H9 (cell line): ENCODE data around the gene INPP5A. TPM values are rescaled to one million over a fixed set of nuclear protein-coding genes. Genes with fewer than 3 reads are reported as not detected.

Experiments
- DNase-seq: peaks from one replicate; pipeline ENCODE4 v3.0.0-alpha.2; 2017
- H2AFZ ChIP-seq: one replicate; pipeline ENCODE4 v1.6.1; 2013; ENCODE audit warnings: mild to moderate bottlenecking, low read length, control low read depth, moderate library complexity
- H2AK5ac ChIP-seq: 2 replicates; pipeline ENCODE4 v1.6.1; 2013; ENCODE audit warnings: low read length, control low read depth, mixed read lengths; ENCODE audit not compliant: insufficient read length
- H2BK120ac ChIP-seq: one replicate; pipeline ENCODE4 v1.6.1; 2013; ENCODE audit warnings: low read depth, mild to moderate bottlenecking, low read length, control low read depth, inconsistent platforms; ENCODE audit not compliant: poor library complexity, severe bottlenecking
- H2BK12ac ChIP-seq: 2 replicates; pipeline ENCODE4 v1.6.1; 2013; ENCODE audit warnings: low read length, control low read depth, mixed read lengths, low read depth; ENCODE audit not compliant: insufficient read length
- H2BK15ac ChIP-seq: 2 replicates; pipeline ENCODE4 v1.6.1; 2013; ENCODE audit warnings: low read depth, low read length, control low read depth
- H2BK20ac ChIP-seq: one replicate; pipeline ENCODE4 v1.6.1; 2013; ENCODE audit warnings: low read depth, mild to moderate bottlenecking, low read length, control low read depth, inconsistent platforms; ENCODE audit not compliant: poor library complexity, severe bottlenecking
- H2BK5ac ChIP-seq: 2 replicates; pipeline ENCODE4 v1.6.1; 2013; ENCODE audit warnings: low read length, control low read depth, mixed read lengths; ENCODE audit not compliant: insufficient read length
- H3K14ac ChIP-seq: 2 replicates; pipeline ENCODE4 v1.6.1; 2013; ENCODE audit warnings: low read length, control low read depth; ENCODE audit not compliant: insufficient read depth
- H3K18ac ChIP-seq: 2 replicates; pipeline ENCODE4 v1.6.1; 2013; ENCODE audit warnings: low read depth, mild to moderate bottlenecking, mixed read lengths, low read length, control low read depth; ENCODE audit not compliant: insufficient read length
- H3K23ac ChIP-seq: 2 replicates; pipeline ENCODE4 v1.6.1; 2013; ENCODE audit warnings: low read length, control low read depth, mixed read lengths, low read depth; ENCODE audit not compliant: insufficient read length
- H3K23me2 ChIP-seq: 2 replicates; pipeline ENCODE4 v1.6.1; 2013; ENCODE audit warnings: low read depth, mild to moderate bottlenecking, mixed read lengths, low read length, control low read depth; ENCODE audit not compliant: insufficient read length, poor library complexity, severe bottlenecking
- H3K27ac ChIP-seq: 2 replicates; pipeline ENCODE4 v1.5.1; 2013; ENCODE audit warnings: low read length, control low read depth, mixed read lengths, low read depth; ENCODE audit not compliant: insufficient read length
- H3K27me3 ChIP-seq: 2 replicates; pipeline ENCODE4 v1.6.1; 2013; ENCODE audit warnings: low read length, control low read depth, inconsistent platforms; ENCODE audit not compliant: insufficient read depth
- H3K4ac ChIP-seq: 2 replicates; pipeline ENCODE4 v1.6.1; 2013; ENCODE audit warnings: low read depth, mild to moderate bottlenecking, control low read depth, inconsistent platforms, low read length, moderate library complexity
- H3K4me1 ChIP-seq: 2 replicates; pipeline ENCODE4 v1.6.1; 2013; ENCODE audit warnings: low read length, control low read depth, inconsistent platforms; ENCODE audit not compliant: insufficient read depth
- H3K4me2 ChIP-seq: 2 replicates; pipeline ENCODE4 v1.6.1; 2013; ENCODE audit warnings: low read length, control low read depth, mixed read lengths; ENCODE audit not compliant: insufficient read length, insufficient read depth
- H3K56ac ChIP-seq: 2 replicates; pipeline ENCODE4 v1.6.1; 2013; ENCODE audit warnings: low read depth, mild to moderate bottlenecking, mixed read lengths, low read length, control low read depth; ENCODE audit not compliant: insufficient read length
- H3K79me1 ChIP-seq: 2 replicates; pipeline ENCODE4 v1.6.1; 2013; ENCODE audit warnings: low read depth, mild to moderate bottlenecking, moderate library complexity, low read length, control low read depth, inconsistent platforms; ENCODE audit not compliant: insufficient read depth, poor library complexity, severe bottlenecking
- H3K79me2 ChIP-seq: 2 replicates; pipeline ENCODE4 v1.6.1; 2013; ENCODE audit warnings: low read length, control low read depth, inconsistent platforms; ENCODE audit not compliant: insufficient read depth
- H3K9ac ChIP-seq: 2 replicates; pipeline ENCODE4 v1.6.1; 2013; ENCODE audit warnings: low read length, control low read depth, mixed read lengths; ENCODE audit not compliant: insufficient read length; ENCODE audit errors: extremely low read depth
- H3K9me3 ChIP-seq: one replicate; pipeline ENCODE4 v1.6.1; 2013; ENCODE audit warnings: low read depth, low read length, inconsistent platforms; ENCODE audit not compliant: control insufficient read depth
- H3T11ph ChIP-seq: one replicate; pipeline ENCODE4 v1.6.1; 2013; ENCODE audit warnings: mild to moderate bottlenecking, low read length, control low read depth, inconsistent platforms
- H4K20me1 ChIP-seq: one replicate; pipeline ENCODE4 v1.6.1; 2013; ENCODE audit not compliant: control insufficient read depth, insufficient read length, insufficient read depth
- H4K5ac ChIP-seq: 2 replicates; pipeline ENCODE4 v1.6.1; 2013; ENCODE audit warnings: low read depth, mild to moderate bottlenecking, mixed read lengths, low read length, control low read depth; ENCODE audit not compliant: insufficient read length
- H4K8ac ChIP-seq: replicated peaks from 2 replicates; pipeline ENCODE4 v1.6.1; 2013; ENCODE audit warnings: low read length, control low read depth, mixed read lengths, low read depth; ENCODE audit not compliant: insufficient read length
- H4K91ac ChIP-seq: 2 replicates; pipeline ENCODE4 v1.6.1; 2013; ENCODE audit warnings: low read depth, mild to moderate bottlenecking, moderate library complexity, mixed read lengths, low read length, control low read depth; ENCODE audit not compliant: insufficient read length
- H3K27ac Mint-ChIP-seq, 3 experiments: 2 replicates in 2 of 3; 3 replicates in 1 of 3; pipeline ENCODE4 v1.8.0; 2020 to 2021; ENCODE audit warnings: mixed read lengths in 3 of 3, mild to moderate bottlenecking in 1 of 3, moderate library complexity in 1 of 3
- H3K27me3 Mint-ChIP-seq: 2 replicates; pipeline ENCODE4 v1.8.0; 2021; ENCODE audit warnings: low read depth, mild to moderate bottlenecking, moderate library complexity, mixed read lengths
- H3K36me3 Mint-ChIP-seq, 3 experiments: 2 replicates in 2 of 3; 3 replicates in 1 of 3; pipeline ENCODE4 v1.8.0; 2020 to 2021; ENCODE audit warnings: low read depth in 3 of 3, mixed read lengths in 3 of 3; ENCODE audit not compliant: insufficient read depth in 1 of 3
- H3K4me1 Mint-ChIP-seq, 2 experiments: 2 replicates each; pipeline ENCODE4 v1.8.0; 2020; ENCODE audit warnings: mixed read lengths in 2 of 2
- H3K4me3 Mint-ChIP-seq, 2 experiments: 2 replicates in 1 of 2; 3 replicates in 1 of 2; pipeline ENCODE4 v1.8.0; 2020 to 2021; ENCODE audit warnings: mild to moderate bottlenecking in 2 of 2, mixed read lengths in 2 of 2, moderate library complexity in 1 of 2
- H3K9me3 Mint-ChIP-seq, 2 experiments: 2 replicates in 1 of 2; 3 replicates in 1 of 2; pipeline ENCODE4 v1.8.0; 2020; ENCODE audit warnings: mild to moderate bottlenecking in 2 of 2, mixed read lengths in 2 of 2, moderate library complexity in 1 of 2
- WGBS: extraction: QIAGEN DNeasy Blood & Tissue Kit; methylation state at CpG from one replicate; pipeline ENCODE4 v1.1.7; 2013; ENCODE audit warnings: missing lambda C conversion rate, low lambda C conversion rate, mixed read lengths; ENCODE audit not compliant: insufficient read length; ENCODE audit errors: extremely low coverage; 5-methylcytosine and 5-hydroxymethylcytosine counted together
- total RNA-seq: library from RNA; stranded (reverse); gene quantifications from 2 replicates; pipeline ENCODE4 v1.2.1, GENCODE V29; 2021
- TF ChIP-seq, protein P1 (sequence below): fragments of 200-600 bp; sonication (generic); conservative IDR thresholded peaks from 3 replicates; pipeline ENCODE4 v1.8.0; 2021; ENCODE audit warnings: antibody characterized with exemption, mild to moderate bottlenecking

Gene INPP5A
- total RNA-seq, 1 experiment from 2014 or later: 17.7 TPM

DNA sequence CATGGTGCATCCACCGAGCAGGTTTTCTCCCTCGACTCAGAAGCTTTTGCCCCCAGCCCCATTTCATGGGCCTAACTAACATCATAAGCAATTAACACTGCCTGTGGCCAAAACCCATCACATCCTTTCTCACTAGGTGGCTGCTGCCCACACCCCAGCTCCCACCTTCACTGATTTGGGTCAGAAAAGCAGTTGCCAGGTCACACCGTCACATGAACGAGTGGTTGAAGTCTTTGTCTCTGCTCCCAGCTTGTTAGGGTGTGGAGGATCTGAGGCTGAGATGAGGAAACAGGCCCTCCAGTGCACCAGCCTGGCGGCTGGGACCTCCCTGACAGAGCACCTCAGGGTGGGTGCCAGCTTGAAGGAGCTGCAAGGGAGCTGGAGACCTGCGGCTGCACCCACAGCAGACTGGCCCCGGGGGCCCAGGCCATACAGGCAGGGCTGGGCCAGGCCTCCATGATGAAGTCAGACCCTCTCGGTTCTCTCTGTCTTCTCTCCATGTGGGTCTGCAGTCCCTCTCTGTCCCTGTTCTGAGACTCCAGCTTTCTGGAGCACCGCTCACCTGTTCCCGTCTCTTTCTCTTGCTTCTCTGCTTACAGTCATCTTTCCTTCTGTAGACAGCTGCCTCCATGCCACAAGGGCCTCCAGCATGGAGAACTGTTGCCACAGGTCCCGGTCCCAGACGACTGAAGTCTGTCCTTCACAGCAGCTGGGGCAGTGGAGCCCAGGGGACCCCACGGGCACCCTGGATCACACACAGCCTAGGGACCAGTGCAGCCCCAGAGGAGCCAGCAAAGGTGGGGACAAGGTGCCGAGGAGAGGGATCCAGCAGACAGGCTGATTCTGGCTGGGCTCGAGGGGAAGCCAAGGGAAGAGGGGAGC, 13.8 kb upstream of the INPP5A start:
- peaks cover 7 to 11% of the 10 kb centered on the region in 2 experiments; a peak in 3 of 4 replicates for H3K4me1 Mint-ChIP-seq
- peaks cover 2% of the 10 kb centered on the region for H3K23me2 ChIP-seq
- H3K9me3 ChIP-seq: no peaks in the 10 kb centered on the region
- no peak overlapping the region for H3K23ac ChIP-seq
- no peak overlapping the region for H3T11ph ChIP-seq
- H2BK20ac ChIP-seq: no peak overlapping the region
- H4K91ac ChIP-seq: no peak overlapping the region
- no peak overlapping the region for H4K5ac ChIP-seq
- DNase-seq: no peak
- no peak overlapping the region for H3K56ac ChIP-seq
- H3K27me3 Mint-ChIP-seq: peaks cover 85% of the 10 kb centered on the region
- H3K4me2 ChIP-seq: no peak overlapping the region
- H3K27ac ChIP-seq: no peak overlapping the region
- H2BK120ac ChIP-seq: no peak overlapping the region
- no peak overlapping the region for H3K9ac ChIP-seq
- H3K18ac ChIP-seq: no peak overlapping the region
- no peaks in the 10 kb centered on the region for H3K36me3 Mint-ChIP-seq
- no peak overlapping the region; a peak in 1 of 5 replicates for H3K4me3 Mint-ChIP-seq
- no peak overlapping the region; a peak in 1 of 7 replicates for H3K27ac Mint-ChIP-seq
- H3K4me1 ChIP-seq: no peaks in the 10 kb centered on the region
- no peaks in the 10 kb centered on the region for H3K79me2 ChIP-seq
- WGBS: no CpG with 5 or more reads among the region's 15 CpGs
- H2BK5ac ChIP-seq: no peak overlapping the region
- no peaks in the 10 kb centered on the region; the same call in 1 of the 2 replicates for H3K27me3 ChIP-seq
- H3K4ac ChIP-seq: no peak overlapping the region
- H2BK12ac ChIP-seq: no peak overlapping the region
- H3K14ac ChIP-seq: no peak overlapping the region
- H4K20me1 ChIP-seq: no peaks in the 10 kb centered on the region
- no peak overlapping the region for H2BK15ac ChIP-seq
- H4K8ac ChIP-seq: no peak overlapping the region
- H2AFZ ChIP-seq: no peak overlapping the region
- H2AK5ac ChIP-seq: no peak overlapping the region
- TF ChIP-seq, protein P1, sequence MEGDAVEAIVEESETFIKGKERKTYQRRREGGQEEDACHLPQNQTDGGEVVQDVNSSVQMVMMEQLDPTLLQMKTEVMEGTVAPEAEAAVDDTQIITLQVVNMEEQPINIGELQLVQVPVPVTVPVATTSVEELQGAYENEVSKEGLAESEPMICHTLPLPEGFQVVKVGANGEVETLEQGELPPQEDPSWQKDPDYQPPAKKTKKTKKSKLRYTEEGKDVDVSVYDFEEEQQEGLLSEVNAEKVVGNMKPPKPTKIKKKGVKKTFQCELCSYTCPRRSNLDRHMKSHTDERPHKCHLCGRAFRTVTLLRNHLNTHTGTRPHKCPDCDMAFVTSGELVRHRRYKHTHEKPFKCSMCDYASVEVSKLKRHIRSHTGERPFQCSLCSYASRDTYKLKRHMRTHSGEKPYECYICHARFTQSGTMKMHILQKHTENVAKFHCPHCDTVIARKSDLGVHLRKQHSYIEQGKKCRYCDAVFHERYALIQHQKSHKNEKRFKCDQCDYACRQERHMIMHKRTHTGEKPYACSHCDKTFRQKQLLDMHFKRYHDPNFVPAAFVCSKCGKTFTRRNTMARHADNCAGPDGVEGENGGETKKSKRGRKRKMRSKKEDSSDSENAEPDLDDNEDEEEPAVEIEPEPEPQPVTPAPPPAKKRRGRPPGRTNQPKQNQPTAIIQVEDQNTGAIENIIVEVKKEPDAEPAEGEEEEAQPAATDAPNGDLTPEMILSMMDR: no peak
- H3K9me3 Mint-ChIP-seq: peaks cover 0 to 3% of the 10 kb centered on the region in 2 experiments; a peak in 3 of 5 replicates
- no peaks in the 10 kb centered on the region for H3K79me1 ChIP-seq
